Measurements from ENCODE around the gene SLC25A21.

The SLC25A21 gene

DNA sequence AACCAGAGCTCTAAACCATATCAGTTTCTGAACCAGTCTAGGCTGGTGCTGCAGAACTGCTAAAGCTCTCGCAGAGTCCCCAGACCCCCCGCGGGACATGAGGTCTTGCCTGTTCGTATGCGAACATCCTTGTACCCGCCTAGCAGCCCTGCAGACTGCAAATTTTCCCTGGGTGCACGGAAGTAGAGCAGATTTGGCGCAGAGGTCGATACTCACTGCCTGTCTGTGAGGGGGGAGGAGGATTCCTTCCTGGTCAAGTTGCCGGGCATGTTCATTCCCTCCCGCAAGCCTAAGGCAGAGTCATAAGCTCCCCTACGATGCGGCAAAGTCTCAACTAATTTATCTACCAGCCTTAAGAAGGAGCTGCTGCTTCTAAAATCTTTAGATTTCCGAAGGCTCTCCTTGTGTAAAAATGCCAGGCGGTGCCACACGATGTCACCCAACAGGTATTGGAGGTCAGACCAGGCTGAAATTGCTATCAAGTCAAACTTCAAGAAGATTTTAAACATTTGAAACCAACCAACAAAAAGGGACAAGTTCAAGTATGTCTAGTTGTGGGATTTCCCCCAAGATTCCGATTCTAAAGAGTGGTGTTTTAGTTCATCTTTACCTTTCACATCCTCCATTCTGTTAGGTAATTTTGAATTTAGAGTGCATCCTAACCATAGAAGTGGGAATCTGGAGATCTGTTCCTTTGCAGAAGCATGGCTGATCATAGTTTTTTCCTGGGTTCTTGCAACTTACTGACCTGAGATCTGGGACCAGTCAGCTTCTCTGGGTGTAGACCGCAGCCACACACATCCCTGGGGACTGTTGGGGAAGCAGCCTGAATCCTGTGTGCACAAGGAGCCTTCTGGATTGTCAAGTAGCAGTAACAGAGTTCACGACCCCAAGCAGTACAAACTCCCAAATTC is 512.3 kb downstream of the SLC25A21 start:
- Histone ChIP-seq H3K9me3 (ENCODE audit: control insufficient read depth, insufficient read depth, low read length) (no peaks in the 10 kb centered on the region), H3K9ac (ENCODE audit: low read depth, low read length) (no peak overlapping the region), H3K36me3 (ENCODE audit: insufficient read depth, low read length) (no peaks in the 10 kb centered on the region), H3K4me1 (ENCODE audit: insufficient read depth, low read length) (peaks cover 9% of the 10 kb centered on the region; the same call in 1 of the 2 replicates)

DNA sequence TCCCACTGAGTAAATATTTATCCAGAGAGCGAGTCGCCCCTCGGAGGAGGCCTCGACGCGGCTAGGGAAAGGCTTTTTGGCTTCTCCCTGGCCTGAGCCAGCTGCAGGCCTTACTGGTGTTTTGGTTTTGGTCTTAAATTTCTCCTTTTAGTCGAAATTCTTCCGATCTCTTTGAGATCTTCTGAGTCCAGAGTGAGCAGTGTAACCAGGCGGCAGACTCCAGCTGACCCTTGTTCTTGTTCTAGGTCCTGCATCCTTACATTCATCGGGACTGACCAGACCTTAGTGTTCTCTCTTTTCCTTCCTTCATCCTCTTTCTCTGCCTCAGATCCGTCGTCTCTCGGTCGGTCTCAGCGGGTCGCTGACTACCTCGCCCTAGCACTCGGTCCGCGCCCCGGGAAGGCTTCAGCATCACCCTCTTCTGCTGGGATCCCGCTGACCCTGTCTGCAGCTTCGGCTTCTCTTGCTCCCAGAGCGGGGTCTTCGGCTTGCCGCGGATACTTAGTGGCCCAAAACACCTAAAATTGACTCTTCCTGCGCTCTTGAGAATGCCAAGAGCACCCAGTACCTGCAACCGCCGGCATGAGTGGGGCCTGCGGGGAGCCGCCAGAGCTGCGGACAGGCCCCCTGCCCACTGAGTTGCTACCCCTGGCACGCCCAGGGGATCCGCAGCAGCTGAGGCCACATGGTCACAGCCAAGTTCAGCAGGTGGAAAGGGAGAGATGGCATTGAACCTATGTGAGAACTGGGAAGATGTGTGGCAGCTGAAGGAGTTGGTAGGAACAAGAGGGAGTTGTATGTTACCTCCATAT is 513.2 kb downstream of the SLC25A21 start:
- H3K36me3 ChIP-seq (ENCODE audit: insufficient read depth, low read length): no peaks in the 10 kb centered on the region
- H3K9ac ChIP-seq (ENCODE audit: low read depth, low read length): no peak overlapping the region
- H3K4me1 ChIP-seq (ENCODE audit: insufficient read depth, low read length): peaks cover 9% of the 10 kb centered on the region; the same call in 1 of the 2 replicates
- H3K9me3 ChIP-seq (ENCODE audit: control insufficient read depth, insufficient read depth, low read length): no peaks in the 10 kb centered on the region

DNA sequence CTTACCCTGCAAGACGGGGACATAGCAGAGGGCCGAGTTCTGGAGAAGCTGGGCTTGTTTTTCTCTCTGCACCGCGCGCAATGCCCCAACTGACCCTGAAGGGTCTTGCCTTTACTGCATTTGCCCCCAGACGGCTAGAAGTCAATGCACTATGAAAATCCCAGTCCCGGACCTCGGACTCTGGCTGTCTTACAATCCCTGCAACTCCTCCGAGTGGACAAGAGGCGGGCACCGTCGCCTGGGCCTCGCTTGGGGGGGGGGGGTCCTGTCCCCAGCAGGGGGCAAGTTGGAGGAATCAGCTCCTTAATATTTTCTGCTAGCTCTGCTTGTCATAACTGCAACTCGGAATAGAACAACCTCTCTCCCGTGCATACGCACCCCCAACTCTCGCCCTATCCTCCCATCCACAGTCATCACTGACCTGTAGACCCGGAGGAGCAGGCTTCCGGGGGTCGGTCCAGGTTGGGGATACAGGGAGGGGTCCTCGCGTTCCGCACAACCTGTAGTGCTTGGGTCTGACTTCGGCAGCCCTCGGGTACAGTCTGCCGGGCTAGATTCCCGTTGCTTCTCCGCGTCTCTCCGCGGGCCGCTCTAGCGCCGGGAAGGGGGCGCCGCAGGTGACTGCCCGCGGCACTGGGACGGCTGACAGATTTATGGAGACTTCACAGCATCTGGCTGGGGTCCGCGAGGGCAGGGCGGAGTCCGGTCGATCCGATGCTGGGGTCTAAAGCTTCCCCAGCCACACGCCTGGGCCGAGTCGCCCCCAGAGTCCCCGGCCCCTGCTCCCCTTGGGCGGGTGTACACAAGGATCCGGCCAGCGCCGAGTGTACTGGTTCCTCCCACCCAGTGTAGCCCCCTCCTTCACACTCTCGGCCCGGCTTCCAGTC is 514.0 kb downstream of the SLC25A21 start:
- Histone ChIP-seq H3K4me1 (ENCODE audit: insufficient read depth, low read length) (peaks cover 9% of the 10 kb centered on the region; the same call in 1 of the 2 replicates), H3K36me3 (ENCODE audit: insufficient read depth, low read length) (no peaks in the 10 kb centered on the region), H3K9me3 (ENCODE audit: control insufficient read depth, insufficient read depth, low read length) (no peaks in the 10 kb centered on the region), H3K9ac (ENCODE audit: low read depth, low read length) (no peak overlapping the region; the same call in 1 of the 2 replicates)

DNA sequence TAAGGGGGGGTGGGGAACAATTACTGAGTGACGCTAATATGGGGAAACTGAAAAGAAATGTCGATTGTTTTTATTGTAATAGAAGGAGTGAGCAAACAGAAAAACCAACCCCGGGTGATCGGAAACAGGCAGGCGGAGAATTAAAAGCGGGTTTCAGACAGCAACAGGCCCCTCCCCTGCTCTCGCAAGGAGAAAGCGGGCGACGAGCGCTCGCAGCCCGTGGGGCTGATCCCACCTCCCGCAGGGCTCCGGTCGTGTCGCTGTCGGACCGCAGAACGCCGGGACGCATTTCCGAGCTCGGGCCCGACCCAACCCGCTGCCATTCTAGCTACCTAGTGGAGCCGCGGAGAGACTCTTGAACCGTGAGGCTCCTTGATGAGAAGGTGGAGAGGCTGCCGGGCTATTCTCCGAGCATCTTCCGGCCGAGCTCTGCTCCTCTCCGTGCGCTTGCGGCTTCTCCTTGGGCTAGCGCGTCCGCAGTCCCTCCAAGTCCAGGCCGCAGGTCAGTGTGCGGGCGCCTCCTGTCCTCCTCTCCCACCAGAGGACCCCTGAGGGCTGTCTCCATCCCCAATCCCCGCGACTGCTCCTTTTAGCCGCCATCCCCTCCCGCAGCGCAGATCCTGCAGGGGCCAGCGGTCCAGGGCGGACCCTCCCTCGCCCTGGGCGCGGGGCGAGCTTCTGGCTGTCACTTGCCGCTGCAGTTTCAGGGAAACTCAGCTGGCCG is 514.8 kb downstream of the SLC25A21 start:
- H3K36me3 ChIP-seq (ENCODE audit: insufficient read depth, low read length): no peaks in the 10 kb centered on the region
- peaks cover 9% of the 10 kb centered on the region; the same call in 1 of the 2 replicates for H3K4me1 ChIP-seq (ENCODE audit: insufficient read depth, low read length)
- no peak overlapping the region; the same call in 1 of the 2 replicates for H3K9ac ChIP-seq (ENCODE audit: low read depth, low read length)
- no peaks in the 10 kb centered on the region for H3K9me3 ChIP-seq (ENCODE audit: control insufficient read depth, insufficient read depth, low read length)

DNA sequence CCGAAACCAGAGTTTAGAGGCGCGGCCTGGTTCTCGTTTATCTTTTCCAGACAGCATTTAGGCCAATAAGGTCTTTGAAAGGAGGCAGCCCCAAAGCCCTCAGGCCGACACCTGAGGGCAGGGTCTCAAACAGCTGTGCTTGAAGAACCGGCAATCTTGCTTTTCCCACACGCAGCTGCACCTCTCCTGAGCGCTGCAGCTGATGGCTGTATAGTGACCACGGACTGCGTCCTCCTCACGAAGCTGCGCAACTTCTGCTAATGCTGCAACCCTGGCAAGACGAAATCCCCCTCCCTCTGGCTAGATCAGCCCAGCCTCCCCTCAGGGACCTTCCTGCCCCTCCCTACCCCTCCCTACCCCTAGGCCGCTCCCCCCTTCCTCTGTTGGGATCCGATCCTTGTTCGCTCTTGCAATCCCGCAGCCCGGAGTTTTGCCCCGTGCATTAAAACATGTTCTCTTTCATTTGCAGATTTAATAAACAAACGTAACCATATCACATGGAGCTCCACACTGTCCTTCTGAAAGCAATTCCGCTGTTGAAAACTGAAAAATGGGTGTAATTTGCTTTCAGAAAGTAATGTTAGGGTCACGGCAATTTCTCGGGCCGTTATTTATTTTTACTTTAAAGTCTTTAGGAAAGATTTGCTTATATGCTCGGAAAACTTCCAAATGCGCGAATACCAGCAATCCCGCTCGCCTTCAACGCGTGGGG is 515.6 kb downstream of the SLC25A21 start:
- H3K9me3 ChIP-seq (ENCODE audit: control insufficient read depth, insufficient read depth, low read length): no peaks in the 10 kb centered on the region
- H3K36me3 ChIP-seq (ENCODE audit: insufficient read depth, low read length): no peaks in the 10 kb centered on the region
- peaks cover 9% of the 10 kb centered on the region; the same call in 1 of the 2 replicates for H3K4me1 ChIP-seq (ENCODE audit: insufficient read depth, low read length)
- H3K9ac ChIP-seq (ENCODE audit: low read depth, low read length): peak overlapping the region; percentile 52; the same call in 1 of the 2 replicates

DNA sequence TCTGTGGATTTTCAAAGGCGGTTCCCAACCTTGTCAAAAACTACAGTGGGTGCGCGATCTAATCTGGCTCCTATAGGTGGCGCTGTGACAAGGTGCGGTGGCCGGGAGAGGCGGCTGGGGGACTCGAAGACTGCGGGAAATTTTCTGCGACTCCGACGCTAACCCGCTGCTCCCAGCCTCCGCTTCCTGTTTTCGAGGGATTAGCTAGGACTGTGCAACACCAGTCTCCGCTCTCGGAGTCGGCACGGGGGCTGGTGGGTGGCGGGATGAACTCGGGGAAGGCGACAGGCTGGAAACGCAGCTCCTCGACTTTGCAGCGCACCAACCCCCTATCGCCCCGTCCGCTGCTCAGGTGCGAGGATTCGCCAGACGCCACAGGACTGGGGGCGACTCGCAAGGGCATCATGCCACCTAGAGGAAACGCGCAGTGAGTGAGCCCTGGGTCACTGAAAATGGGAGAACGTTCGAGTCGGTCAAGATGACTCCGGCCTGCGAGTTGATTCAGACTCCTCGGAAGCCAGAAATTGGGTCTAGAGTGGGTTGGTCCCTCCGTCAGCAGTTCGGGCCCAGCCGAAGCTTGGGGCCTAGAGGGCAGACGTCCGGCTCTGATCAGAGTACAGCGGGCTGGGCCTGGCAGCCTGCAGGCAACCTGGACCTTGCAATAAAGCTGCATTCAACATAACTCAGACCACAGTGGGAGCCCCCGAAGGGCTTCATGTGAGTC is 516.3 kb downstream of the SLC25A21 start:
- peaks cover 9% of the 10 kb centered on the region; the same call in 1 of the 2 replicates for H3K4me1 ChIP-seq (ENCODE audit: insufficient read depth, low read length)
- H3K36me3 ChIP-seq (ENCODE audit: insufficient read depth, low read length): no peaks in the 10 kb centered on the region
- H3K9me3 ChIP-seq (ENCODE audit: control insufficient read depth, insufficient read depth, low read length): no peaks in the 10 kb centered on the region
- H3K9ac ChIP-seq (ENCODE audit: low read depth, low read length): peak overlapping the region; percentile 52; the same call in 1 of the 2 replicates

DNA sequence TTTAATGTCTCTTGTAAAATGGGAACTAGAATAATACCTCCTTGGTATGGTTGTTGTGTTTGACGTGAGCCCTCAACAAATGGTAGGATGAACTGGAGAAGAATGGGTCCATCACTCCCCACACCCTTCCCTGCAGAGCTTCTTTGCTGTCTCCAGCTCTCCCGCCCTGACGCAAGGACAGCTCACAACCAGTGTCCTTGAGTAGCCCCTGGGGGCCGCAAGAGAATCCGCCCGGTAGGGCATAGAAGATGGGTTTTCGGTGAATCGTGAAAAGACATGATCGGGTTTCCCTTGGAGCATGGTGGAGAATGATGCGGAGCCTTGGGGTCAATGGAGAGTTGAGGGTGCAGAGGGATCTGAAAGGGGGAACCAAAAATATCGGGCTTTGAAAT is 516.8 kb downstream of the SLC25A21 start:
- Histone ChIP-seq H3K4me1 (ENCODE audit: insufficient read depth, low read length) (peaks cover 6% of the 10 kb centered on the region; the same call in 1 of the 2 replicates), H3K36me3 (ENCODE audit: insufficient read depth, low read length) (no peaks in the 10 kb centered on the region), H3K9ac (ENCODE audit: low read depth, low read length) (no peak overlapping the region; the same call in 1 of the 2 replicates), H3K9me3 (ENCODE audit: control insufficient read depth, insufficient read depth, low read length) (no peaks in the 10 kb centered on the region)

DNA sequence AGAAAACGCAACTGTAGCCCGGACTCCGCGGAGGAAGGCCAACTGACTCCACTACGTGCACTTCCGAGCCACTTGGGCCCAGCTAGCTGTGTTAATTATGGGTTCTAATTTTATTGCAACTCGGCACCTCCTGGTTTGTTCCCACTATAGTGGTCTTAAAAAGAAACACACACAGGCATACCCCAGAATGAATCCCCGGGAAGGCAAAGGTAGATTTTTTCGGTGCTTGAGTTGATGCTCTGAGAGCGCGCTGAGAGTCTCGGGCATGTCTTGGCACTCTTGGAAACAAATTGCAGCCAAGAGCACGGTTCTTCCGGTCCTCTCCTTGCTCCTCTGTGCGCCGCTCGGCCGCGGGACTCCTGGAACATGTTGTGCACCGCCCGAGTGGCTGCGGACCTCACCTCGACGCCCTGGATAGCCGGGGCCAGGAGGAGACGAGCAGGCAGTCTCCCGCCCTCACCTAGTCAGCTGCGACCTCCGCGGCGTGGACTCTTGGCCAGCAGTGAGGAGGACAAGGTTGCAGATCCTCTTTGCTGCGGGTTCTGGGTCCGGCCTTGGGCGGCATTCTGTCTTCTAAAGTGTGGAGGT is 517.5 kb downstream of the SLC25A21 start:
- no peaks in the 10 kb centered on the region for H3K36me3 ChIP-seq (ENCODE audit: insufficient read depth, low read length)
- peaks cover 6% of the 10 kb centered on the region; the same call in 1 of the 2 replicates for H3K4me1 ChIP-seq (ENCODE audit: insufficient read depth, low read length)
- H3K9ac ChIP-seq (ENCODE audit: low read depth, low read length): peak overlapping the region; percentile 5; the same call in 1 of the 2 replicates
- H3K9me3 ChIP-seq (ENCODE audit: control insufficient read depth, insufficient read depth, low read length): no peaks in the 10 kb centered on the region

DNA sequence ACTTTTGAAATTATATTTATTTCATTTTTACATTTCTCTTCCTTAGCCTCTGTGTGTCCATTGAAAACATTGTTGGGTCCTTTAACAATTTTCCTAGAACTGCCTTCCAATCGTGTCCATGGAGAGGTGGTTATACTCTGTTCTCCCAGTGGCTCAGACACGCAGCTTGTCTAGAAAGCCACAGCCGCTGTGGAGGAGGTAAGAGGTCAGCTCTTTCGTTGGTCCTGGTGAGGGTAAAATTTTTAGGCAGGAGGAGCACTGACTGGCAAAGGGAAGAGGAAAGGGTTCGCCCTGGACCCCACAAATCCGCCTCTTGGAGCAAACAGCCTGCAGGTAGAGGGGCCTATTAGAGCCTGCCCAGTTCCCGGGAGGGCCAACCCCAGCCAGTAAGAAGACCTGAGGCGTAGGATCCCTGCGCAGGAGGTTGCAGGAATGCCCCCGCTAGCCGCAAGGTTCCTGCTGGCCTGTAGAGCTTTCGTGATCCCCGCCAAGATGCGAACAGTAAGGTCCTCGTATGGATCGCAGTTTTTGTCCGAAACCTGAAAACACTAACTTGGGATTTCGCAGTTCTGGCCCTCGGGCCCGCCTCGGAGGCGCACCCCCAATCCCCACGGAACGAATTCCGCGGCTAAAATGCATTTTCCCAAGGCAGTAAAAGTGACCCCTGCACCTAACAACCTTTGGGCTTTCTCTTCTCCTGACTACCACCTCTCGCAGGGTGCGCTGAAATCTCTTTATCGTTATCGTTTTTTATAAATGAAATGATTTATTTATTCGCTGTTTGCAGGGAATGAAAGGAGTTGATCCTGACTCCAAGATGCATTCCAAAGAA is 518.2 kb downstream of the SLC25A21 start:
- Histone ChIP-seq H3K9me3 (ENCODE audit: control insufficient read depth, insufficient read depth, low read length) (no peaks in the 10 kb centered on the region), H3K4me1 (ENCODE audit: insufficient read depth, low read length) (peaks cover 6% of the 10 kb centered on the region; the same call in 1 of the 2 replicates), H3K36me3 (ENCODE audit: insufficient read depth, low read length) (no peaks in the 10 kb centered on the region), H3K9ac (ENCODE audit: low read depth, low read length) (peak overlapping the region; percentile 5; the same call in 1 of the 2 replicates)

DNA sequence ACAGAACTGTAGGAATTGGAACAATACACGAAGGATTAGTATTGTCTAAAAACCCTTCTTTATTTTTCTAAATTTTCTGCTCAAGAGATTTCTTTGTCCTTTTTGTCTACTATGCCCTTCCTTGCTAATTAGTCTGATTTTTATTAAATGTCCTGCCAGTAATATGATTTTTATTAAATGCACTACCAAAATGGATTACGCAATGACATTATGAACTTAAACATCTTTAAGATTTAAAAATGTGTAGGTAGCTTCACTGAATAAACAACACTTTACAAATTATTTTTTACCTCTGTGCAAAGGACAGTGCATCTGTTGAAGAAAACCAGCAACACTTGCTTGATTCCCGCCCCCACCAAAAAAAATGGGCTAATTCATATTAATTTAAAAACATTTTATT is 519.0 kb downstream of the SLC25A21 start:
- Histone ChIP-seq H3K36me3 (ENCODE audit: insufficient read depth, low read length) (no peaks in the 10 kb centered on the region), H3K9ac (ENCODE audit: low read depth, low read length) (no peak overlapping the region), H3K4me1 (ENCODE audit: insufficient read depth, low read length) (peaks cover 6% of the 10 kb centered on the region; the same call in 1 of the 2 replicates), H3K9me3 (ENCODE audit: control insufficient read depth, insufficient read depth, low read length) (no peaks in the 10 kb centered on the region)

DNA sequence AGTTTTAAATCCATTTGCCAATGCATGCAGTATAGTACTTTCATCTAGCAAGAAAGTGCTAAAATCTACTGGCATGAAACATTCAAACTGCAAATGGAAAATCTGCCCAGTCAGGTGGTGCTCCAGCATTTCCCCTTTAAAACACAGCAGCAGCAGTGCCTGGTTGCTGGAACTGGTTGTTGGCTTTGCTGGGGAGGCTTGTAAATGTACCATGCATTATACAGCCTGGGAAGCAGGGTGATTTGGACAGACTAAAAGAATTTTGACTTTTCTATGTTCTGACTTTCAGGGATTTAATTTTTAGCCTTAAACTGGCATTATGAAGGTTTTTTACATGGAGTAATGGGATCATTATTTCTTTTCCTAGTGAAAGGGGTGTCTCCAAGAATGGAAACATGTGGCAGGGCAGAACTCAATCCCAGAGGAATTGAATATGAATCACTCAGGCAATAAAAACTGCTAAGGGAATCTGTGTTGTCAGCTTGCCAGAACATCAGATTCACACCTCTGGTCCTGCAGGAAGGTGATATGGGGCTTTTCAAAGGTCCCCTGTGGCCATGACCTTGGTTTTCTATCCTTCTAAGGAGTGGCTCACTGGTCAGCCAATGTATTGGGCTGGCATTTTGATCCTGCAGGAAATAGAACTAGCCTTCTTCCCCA is 519.7 kb downstream of the SLC25A21 start:
- Histone ChIP-seq H3K9ac (ENCODE audit: low read depth, low read length) (no peak overlapping the region), H3K36me3 (ENCODE audit: insufficient read depth, low read length) (no peaks in the 10 kb centered on the region)

More for the DNA sequence above, 519.7 kb downstream of the SLC25A21 start:
- Histone ChIP-seq H3K9me3 (ENCODE audit: control insufficient read depth, insufficient read depth, low read length) (no peaks in the 10 kb centered on the region), H3K4me1 (ENCODE audit: insufficient read depth, low read length) (peaks cover 6% of the 10 kb centered on the region; the same call in 1 of the 2 replicates)

All from ES-I3 (cell line).